Activated CD4-positive, alpha-beta T cell treated with anti-CD3 and anti-CD28 coated beads for 4 hours (primary cell): ENCODE results near the gene IFRD2.
"Not testable (repeated sequence)": the region's sequence is repeated elsewhere in the genome, so short reads cannot be mapped to it uniquely, and the experiment has no call there.

Experiments
- DNase-seq, 2 donors: peaks; one replicate each; pipeline ENCODE4 v3.0.0-alpha.2; 2020

The IFRD2 gene

DNA sequence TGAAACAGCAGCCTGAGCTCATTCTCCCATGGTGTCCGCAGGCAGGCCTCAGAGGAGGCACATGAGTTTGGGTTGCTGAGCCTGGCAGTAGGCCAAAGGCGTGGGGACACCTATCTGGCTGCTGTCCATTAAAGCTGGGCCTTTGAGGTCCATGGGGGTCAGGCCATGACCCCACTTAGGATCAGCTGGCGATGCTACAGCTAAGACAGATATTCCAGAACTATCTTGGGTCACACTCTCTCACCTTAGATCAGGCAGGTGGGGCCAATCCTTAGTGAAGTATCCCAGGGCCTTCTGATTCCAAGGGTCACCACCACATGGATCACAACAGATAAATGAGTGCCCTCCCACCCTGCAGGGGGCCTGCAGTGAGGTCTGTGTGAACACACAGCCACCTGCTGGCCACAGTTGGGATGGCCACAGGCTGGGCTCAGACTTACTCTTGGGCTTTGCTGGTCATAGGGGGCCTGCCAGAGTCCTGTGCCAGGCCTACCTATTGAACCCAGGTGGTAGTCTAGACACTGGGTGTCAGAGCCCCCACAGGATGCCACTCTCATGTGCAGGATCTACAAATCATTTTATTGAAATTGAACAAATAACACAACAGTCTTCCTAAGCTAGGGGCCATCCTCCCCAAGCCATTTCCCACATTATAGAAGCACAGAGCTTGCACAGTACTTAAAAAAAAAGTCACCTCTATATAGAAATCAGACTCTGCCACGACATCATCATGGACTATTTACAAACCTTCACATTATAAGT is 32.3 kb upstream of the IFRD2 start:
- DNase-seq = peak; percentile 55 to 59

GRCh38 chr3:50323614-50324199 is 31.5 kb upstream of the IFRD2 start:
- DNase-seq = no peak

- DNase-seq = peak in 1 of 2 donors; percentile 1
Observed at GRCh38 chr3:50323092-50323600, 30.9 kb upstream of the IFRD2 start.

- peak in 1 of 2 donors; percentile 2 for DNase-seq
Observed at GRCh38 chr3:50322386-50323091, 30.3 kb upstream of the IFRD2 start, which contains the start of gene HYAL2. Gene HYAL2 (minus strand): TSS chr3:50322745. CDS start chr3:50320489, 2,256 bp downstream.

GRCh38 chr3:50322115-50322385 is 29.8 kb upstream of the IFRD2 start:
- no peak for DNase-seq

GRCh38 chr3:50321336-50322114 is 29.3 kb upstream of the IFRD2 start:
- DNase-seq = peak; percentile 82 to 85

GRCh38 chr3:50320853-50321335 is 28.7 kb upstream of the IFRD2 start:
- peak; percentile 65 to 75 for DNase-seq

- DNase-seq = peak in 1 of 2 donors; percentile 3
Observed at GRCh38 chr3:50319894-50320625, 27.8 kb upstream of the IFRD2 start.

DNA sequence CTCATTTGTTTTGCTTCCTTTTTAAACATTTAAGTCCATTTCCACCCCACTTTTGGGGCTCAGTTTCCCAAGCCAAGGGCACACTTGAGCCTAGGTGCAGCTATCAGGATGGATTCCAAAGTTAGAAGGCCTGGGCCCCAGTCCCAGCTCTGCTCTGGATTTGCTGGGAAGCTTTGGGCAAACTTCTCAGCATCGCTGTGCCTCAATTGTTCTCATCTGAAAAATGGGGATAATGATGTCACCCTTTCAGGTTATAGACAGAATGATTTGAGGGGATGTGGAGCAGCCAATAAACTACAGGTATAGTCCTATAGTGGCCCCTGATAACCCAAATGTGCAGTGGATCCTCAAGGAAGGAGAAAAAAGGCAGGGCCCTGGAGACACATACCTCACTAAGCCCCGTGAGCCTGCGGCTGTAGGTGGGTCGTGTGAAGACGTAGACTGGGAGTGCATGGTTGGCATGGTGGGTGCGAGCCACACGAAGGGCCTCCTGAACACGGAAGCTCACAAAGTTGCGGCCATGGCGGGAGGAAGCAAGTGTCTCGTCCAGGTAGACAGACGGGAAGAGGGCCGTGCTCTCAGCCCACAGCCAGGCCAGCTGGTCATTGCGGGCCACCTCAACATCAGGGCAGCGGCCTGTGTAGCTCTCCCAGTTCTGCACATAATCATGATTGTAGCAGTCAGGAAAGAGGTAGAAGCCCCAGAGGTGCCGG is 27.1 kb upstream of the IFRD2 start:
- DNase-seq = no peak

DNA sequence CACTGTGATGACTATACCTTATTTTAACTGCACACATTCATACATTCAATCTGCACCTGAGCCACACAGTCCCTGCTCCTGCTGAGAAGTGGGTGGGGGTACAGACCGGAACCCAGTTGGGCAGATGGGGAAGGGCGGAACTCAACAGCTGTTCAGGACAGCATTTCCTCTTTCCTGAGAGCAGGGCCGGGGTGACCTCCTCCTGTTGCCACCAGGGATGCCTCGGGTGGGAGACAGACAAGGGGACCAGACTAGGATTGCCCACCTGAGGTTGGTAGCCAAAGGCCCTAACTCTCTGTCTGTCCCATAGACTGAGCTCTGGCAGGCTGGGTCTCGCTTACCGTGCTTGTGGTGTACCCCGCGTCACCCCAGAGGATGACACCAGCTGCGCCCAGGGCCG is 26.4 kb upstream of the IFRD2 start:
- DNase-seq = peak in 1 of 2 donors; percentile 1

DNA sequence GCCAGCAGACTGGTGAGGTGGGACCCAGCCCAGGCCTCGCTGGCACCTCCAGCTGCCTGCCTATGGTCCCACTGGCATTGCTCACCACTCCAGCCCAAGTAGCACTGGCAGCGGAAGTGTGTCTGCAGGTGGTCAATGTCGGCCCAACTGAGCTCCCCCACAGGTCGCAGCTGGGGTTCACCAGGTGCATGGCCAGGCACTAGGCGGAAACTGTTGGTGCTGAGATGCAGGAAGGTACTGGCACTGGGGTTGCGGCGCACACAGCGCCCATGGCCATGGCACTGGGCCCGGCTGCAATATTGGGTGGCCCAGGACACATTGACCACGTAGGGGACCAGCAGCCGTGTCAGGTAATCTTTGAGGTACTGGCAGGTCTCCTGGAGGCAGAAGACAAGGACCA is 25.9 kb upstream of the IFRD2 start:
- no peak for DNase-seq

DNA sequence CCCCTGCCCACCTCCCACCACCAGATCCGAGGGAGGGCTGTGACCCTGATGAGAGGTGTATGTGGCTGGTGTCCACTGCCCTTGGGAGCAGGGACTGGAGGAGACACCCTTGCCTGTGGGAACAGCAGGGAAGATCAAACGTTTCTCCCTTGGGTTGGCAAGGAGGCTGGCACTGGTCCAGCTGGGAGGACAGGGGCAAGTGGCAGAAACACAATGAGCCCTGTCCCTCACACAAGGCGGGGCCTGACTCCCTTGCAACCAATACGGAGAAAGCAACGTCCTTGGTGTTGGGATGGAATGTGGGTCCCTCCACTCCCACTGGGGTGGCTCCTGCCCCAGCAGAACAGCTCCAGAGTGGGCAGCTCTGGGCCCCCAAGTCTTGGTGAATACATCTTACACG is 25.1 kb upstream of the IFRD2 start:
- DNase-seq = peak in 1 of 2 donors; percentile 1

GRCh38 chr3:50316657-50317242 is 24.5 kb upstream of the IFRD2 start:
- peak; percentile 71 to 73 for DNase-seq

GRCh38 chr3:50314816-50315215 is 22.6 kb upstream of the IFRD2 start:
- no peak for DNase-seq

- no peak for DNase-seq
Observed at GRCh38 chr3:50314342-50314741, 22.1 kb upstream of the IFRD2 start.

DNA sequence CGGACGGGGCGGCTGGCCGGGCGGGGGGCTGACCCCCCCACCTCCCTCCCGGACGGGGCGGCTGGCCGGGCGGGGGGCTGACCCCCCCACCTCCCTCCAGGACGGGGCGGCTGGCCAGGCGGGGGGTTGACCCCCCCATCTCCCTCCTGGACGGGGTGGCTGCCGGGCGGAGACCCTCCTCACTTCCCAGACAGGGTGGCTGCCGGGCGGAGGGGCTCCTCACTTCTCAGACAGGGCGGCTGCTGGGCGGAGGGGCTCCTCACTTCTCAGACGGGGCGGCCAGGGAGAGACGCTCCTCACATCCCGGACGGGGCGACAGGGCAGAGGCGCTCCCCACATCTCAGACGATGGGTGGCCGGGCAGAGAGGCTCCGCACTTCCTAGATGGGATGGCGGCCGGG is 19.8 kb upstream of the IFRD2 start:
- DNase-seq = not testable (repeated sequence)

GRCh38 chr3:50304601-50305000 is 12.4 kb upstream of the IFRD2 start:
- DNase-seq = no peak

- no peak for DNase-seq
Observed at GRCh38 chr3:50303013-50303815, 11.0 kb upstream of the IFRD2 start, which contains the start of gene HYAL1. Gene HYAL1 (minus strand): TSS chr3:50303574. CDS start chr3:50302956, 618 bp downstream.

GRCh38 chr3:50302095-50303012 is 10.1 kb upstream of the IFRD2 start:
- no peak for DNase-seq
